ENCODE results near the gene MAP3K14. TPM values are rescaled to one million over a fixed set of nuclear protein-coding genes. Genes with fewer than 3 reads are reported as not detected.

Gene MAP3K14
- total RNA-seq, 1 donor from 2014 or later = 0.79 TPM

DNA sequence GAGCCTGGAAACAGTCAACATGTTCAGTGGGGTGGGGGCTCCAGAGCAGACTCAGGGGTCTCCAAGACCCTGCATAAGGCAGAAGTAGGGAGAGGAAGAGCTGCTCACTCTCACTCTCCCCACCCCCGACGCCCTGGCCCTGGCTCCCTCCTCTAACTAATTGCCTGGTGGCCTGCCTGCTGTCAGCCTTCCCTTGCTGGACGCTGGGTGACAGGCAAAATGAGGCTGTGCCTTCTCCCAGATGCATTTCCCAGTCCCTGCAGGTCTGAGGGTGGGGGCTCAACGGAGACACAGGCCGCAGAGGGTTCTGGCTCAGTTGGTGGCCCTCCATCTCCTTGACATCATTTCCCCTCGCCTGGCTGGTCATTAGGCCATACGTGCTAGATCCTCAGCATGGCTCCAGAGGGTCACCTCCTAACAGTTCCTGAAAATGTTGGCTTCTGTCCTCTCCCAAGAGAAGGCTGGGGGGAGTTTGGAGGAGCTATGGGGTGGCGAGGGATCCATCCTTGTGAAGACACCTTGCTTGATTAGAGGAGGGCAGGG lies 93.8 kb downstream of the MAP3K14 start:
- TF ChIP-seq, protein P1, sequence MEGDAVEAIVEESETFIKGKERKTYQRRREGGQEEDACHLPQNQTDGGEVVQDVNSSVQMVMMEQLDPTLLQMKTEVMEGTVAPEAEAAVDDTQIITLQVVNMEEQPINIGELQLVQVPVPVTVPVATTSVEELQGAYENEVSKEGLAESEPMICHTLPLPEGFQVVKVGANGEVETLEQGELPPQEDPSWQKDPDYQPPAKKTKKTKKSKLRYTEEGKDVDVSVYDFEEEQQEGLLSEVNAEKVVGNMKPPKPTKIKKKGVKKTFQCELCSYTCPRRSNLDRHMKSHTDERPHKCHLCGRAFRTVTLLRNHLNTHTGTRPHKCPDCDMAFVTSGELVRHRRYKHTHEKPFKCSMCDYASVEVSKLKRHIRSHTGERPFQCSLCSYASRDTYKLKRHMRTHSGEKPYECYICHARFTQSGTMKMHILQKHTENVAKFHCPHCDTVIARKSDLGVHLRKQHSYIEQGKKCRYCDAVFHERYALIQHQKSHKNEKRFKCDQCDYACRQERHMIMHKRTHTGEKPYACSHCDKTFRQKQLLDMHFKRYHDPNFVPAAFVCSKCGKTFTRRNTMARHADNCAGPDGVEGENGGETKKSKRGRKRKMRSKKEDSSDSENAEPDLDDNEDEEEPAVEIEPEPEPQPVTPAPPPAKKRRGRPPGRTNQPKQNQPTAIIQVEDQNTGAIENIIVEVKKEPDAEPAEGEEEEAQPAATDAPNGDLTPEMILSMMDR (IDR thresholded peaks at IDR 0.05; ENCODE audit: insufficient read depth, low read length, severe bottlenecking) = no peak
- Histone ChIP-seq H3K36me3 (ENCODE audit: control insufficient read depth, insufficient read depth, low read length) (no peaks in the 10 kb centered on the region), H3K4me3 (ENCODE audit: low read depth, low read length) (no peak overlapping the region), H3K27me3 (ENCODE audit: control insufficient read depth, insufficient read depth, low read length) (peaks cover 1% of the 10 kb centered on the region)
- DNase-seq (ENCODE audit: low read depth) = no peak
- no peak for FAIRE-seq

DNA sequence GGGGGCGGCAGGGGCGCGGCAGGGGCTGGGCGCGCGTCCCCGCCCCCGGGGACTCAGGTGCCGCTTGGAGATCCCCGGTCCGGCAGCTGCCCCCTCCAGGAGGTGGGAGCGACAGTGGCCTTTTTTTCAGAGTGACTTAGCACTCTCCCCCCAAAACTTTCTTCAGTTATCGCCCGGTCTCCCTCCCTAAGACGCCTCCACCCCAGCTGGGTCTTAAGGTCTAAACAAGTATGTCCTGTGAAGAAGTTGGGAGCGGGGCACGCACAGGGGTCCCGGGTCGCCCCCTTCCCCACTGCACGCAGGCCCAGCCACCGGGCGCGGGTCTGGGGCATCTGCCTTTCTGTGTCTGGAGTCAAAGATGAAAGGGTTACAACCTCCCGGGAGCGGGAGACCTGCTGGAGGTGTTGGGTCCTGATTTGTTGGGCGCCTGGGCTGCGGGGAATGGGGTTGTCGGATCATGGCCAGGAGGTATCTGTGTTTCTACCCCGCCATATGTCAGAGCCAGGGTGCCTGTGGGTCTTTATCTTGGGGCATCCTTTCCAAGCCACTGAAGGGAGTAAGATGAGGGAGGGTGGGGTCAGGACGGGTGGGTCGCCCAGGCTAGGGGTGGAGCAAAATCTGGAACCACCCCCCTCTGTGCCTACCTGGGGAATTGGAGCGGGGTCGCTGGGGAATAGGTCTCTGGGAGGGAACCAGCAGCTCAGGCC lies 94.4 kb downstream of the MAP3K14 start:
- Histone ChIP-seq H3K4me3 (ENCODE audit: low read depth, low read length) (peak overlapping the region; percentile 46), H3K36me3 (ENCODE audit: control insufficient read depth, insufficient read depth, low read length) (no peaks in the 10 kb centered on the region), H3K27me3 (ENCODE audit: control insufficient read depth, insufficient read depth, low read length) (peaks cover 1% of the 10 kb centered on the region)
- DNase-seq (ENCODE audit: low read depth) = no peak
- no peak for FAIRE-seq
- TF ChIP-seq, protein P1 (IDR thresholded peaks at IDR 0.05; ENCODE audit: insufficient read depth, low read length, severe bottlenecking) = no peak

DNA sequence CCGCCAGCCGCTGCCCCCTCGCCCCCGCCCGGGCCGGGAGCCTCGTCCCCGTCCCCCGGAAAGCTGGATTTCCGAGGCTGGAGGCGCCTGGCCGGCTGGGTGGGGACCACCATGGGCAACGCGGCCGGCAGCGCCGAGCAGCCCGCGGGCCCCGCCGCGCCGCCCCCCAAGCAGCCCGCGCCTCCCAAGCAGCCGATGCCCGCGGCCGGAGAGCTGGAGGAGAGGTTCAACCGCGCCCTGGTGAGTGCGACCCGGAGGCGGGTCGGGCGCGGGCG lies 94.9 kb downstream of the MAP3K14 start:
- Histone ChIP-seq H3K27me3 (ENCODE audit: control insufficient read depth, insufficient read depth, low read length) (peaks cover 1% of the 10 kb centered on the region), H3K36me3 (ENCODE audit: control insufficient read depth, insufficient read depth, low read length) (no peaks in the 10 kb centered on the region), H3K4me3 (ENCODE audit: low read depth, low read length) (peak overlapping the region; percentile 46)
- FAIRE-seq (no peak), DNase-seq (ENCODE audit: low read depth) (no peak)
- TF ChIP-seq, protein P1 (IDR thresholded peaks at IDR 0.05; ENCODE audit: insufficient read depth, low read length, severe bottlenecking) = no peak

DNA sequence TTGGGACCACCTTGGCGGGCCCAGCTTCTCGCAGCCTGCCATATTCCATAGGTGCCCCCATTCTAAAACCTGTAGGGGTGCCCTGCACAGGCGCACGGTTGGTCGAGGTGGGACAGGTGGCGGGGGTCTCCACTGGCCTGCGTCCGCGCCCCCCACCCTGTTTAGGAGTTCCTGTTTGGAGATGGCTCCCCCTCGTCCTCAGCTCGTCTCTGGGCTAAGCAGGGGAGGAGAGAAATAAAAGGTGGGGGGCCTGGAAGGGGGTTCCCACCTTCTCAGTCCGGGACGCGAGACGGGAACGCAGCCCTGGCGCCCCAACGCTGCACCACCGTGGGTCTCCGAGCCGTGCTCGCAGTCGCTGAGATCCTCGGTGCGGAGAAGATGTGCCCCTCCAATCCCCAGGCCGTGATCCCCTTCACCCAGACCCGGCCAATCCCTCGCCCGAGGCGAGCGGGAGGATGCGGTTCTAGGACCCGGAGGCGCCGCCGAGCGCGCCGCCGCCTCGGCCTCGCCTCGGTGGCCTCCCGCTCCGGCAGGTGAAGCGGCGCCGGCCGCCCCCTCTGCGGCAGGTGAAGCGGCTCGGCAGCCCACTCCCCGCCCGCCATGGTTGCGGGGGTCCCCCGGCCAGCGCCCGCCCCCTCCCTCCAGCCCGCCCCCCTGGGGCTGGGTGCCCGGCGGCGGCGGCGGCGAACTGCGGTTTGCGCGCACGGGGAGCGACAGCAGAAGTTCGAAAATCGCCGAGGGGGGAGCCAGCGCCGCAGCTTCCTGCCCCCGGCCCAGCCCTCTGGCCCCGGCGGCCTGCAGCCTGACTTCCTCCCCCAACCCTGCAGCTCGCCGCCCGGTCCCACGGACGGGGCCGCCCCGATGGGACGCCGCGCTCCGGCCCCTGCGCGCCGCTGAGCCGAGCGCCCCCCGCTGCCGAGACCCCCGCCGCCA lies 95.5 kb downstream of the MAP3K14 start, which contains the start of gene FMNL1:
Gene FMNL1 (plus strand): TSS at position 805 of the 933 bp plus-strand sequence. CDS start 240 bp downstream, outside the sequence.
- TF ChIP-seq, protein P1 (IDR thresholded peaks at IDR 0.05; ENCODE audit: insufficient read depth, low read length, severe bottlenecking) = no peak
- H3K4me3 ChIP-seq (ENCODE audit: low read depth, low read length) = peak within 1 kb of the TSS; percentile 46
- no peak for DNase-seq (ENCODE audit: low read depth)
- H3K27me3 ChIP-seq (ENCODE audit: control insufficient read depth, insufficient read depth, low read length) = peaks cover 1% of the 10 kb centered on the region
- H3K36me3 ChIP-seq (ENCODE audit: control insufficient read depth, insufficient read depth, low read length) = no peaks in the 10 kb centered on the region
- no peak for FAIRE-seq

DNA sequence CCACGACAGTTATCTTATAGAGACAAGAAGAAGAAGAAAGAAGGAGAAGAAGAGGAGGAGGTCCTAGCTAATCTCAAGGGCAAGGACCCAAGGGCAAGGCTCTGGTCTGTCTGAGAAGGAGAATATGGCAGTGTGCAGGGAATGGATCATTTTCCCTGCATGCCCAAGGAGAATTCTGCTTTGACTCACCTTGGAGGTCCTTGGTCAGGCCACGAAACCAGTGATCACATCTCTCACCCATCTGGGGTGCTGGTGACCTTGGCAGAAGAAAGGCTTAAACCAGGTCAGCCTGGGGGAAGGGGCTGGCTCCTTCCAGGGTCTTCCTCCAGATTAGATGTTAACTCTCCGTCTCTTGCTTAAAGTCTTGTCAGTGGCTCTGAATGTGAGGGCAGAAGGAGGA lies 96.7 kb downstream of the MAP3K14 start:
- TF ChIP-seq, protein P1 (IDR thresholded peaks at IDR 0.05; ENCODE audit: insufficient read depth, low read length, severe bottlenecking) = no peak
- Histone ChIP-seq H3K4me3 (ENCODE audit: low read depth, low read length) (no peak overlapping the region), H3K36me3 (ENCODE audit: control insufficient read depth, insufficient read depth, low read length) (no peaks in the 10 kb centered on the region), H3K27me3 (ENCODE audit: control insufficient read depth, insufficient read depth, low read length) (peaks cover 1% of the 10 kb centered on the region)
- DNase-seq (ENCODE audit: low read depth) (no peak), FAIRE-seq (no peak)
